ENCODE data around the gene AKT3.

DNA sequence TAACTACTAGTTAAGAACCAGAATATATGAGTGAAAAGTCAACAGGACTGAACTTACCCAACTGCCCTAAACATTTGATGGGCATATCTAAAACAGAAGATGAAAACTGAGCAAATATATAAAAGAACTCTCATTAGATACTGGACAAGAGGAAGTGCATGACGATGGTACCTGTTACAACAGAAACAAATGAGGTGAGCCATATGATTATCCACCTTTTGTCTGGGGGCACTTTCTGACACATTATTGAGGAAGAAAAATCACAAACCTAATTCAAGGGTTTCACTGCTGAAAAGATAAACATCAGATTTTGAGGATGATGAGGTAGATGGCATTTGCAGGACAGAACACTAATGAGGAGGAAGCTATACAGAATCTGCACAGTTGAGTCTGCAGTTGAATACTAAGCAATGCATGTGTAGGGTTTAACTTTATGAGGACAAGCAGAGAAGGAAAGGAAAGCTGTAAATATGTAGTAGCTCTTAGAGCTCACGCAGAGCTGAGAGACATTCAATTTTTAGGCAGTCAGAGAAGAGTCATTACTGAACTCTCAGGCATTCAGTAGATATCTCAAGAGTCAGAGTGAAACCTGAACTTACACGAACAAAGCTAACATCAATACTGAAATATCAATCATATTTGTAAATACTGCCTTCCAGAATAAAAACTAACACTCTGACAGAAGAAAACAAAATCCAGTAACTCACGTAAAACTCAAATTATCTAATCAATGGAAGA is 262.1 kb downstream of the AKT3 start:
- TF ChIP-seq EP300 (IDR thresholded peaks at IDR 0.05) (no peak), POLR2A (IDR thresholded peaks at IDR 0.05) (no peak), POLR2AphosphoS5 (IDR thresholded peaks at IDR 0.05) (no peak)
